Tibial artery (tissue), 4 donors: Measurements from ENCODE around the gene DHX30.

Source experiments
- DNase-seq, 2 donors: peaks; one replicate each; pipeline ENCODE4 v3.0.0-alpha.2; 2019
- H3K27ac ChIP-seq, 2 donors: fragments of 200-600 bp; sonication (generic) in 1 of 2; 1 replicate in 1 of 2; 2 replicates in 1 of 2; pipeline ENCODE4 v1.5.1; 2018 to 2019; ENCODE audit warnings: mild to moderate bottlenecking in 1 of 2
- H3K27me3 ChIP-seq, 2 donors: fragments of 200-600 bp; sonication (generic) in 1 of 2; one replicate each; pipeline versions ENCODE4 v1.5.1 to v1.6.0; 2016 to 2019
- H3K36me3 ChIP-seq, 3 donors: fragments of 200-600 bp; sonication (generic) in 2 of 3; one replicate each; pipeline ENCODE4 v1.5.1; 2016 to 2019; ENCODE audit warnings: mild to moderate bottlenecking in 2 of 3
- H3K4me1 ChIP-seq, 4 donors: fragments of 200-600 bp; sonication (generic) in 2 of 4; 1 replicate in 3 of 4; 2 replicates in 1 of 4; pipeline ENCODE4 v1.5.1; 2016 to 2019
- H3K4me3 ChIP-seq, 2 donors: fragments of 200-600 bp; sonication (generic) in 1 of 2; 1 replicate in 1 of 2; 2 replicates in 1 of 2; pipeline ENCODE4 v1.5.1; 2018 to 2019; ENCODE audit warnings: mild to moderate bottlenecking in 2 of 2
- H3K9me3 ChIP-seq, 3 donors: fragments of 200-600 bp; sonication (generic) in 1 of 3; one replicate each; pipeline ENCODE4 v1.5.1; 2016 to 2019
- CTCF ChIP-seq, 2 experiments: fragments of 200-600 bp in 1 of 2; fragments of 450-650 bp in 1 of 2; IDR thresholded peaks; one replicate each; pipeline ENCODE4 v1.5.1; 2017 to 2019; ENCODE audit warnings: antibody characterized with exemption in 2 of 2, mild to moderate bottlenecking in 1 of 2, moderate library complexity in 1 of 2
- intact Hi-C: fragments of 100-400 bp; cut with DNase I; formaldehyde crosslinking; loops from one replicate; pipeline ENCODE4 v1.15.0; 2023; ENCODE audit warnings: low total_unique reads

The DHX30 gene

GRCh38 chr3:47782446-47783308 is 20.3 kb upstream of the DHX30 start:
- no peaks in the 10 kb centered on the region for H3K27me3 ChIP-seq
- peaks cover 0 to 33% (median 23%) of the 10 kb centered on the region in 4 donors for H3K4me1 ChIP-seq
- DNase-seq: no peak
- intact Hi-C loops: no loop called here
- no peaks in the 10 kb centered on the region for H3K9me3 ChIP-seq
- no peaks in the 10 kb centered on the region for H3K36me3 ChIP-seq
- peak overlapping the region; percentile 91 to 100 for H3K4me3 ChIP-seq
- peak overlapping the region; percentile 94 to 97 for H3K27ac ChIP-seq
- TF ChIP-seq CTCF (IDR thresholded peaks at IDR 0.05): no peak

GRCh38 chr3:47783673-47784072 is 19.3 kb upstream of the DHX30 start:
- no peak for DNase-seq
- TF ChIP-seq CTCF (IDR thresholded peaks at IDR 0.05): no peak
- no peaks in the 10 kb centered on the region for H3K27me3 ChIP-seq

GRCh38 chr3:47791193-47791855 is 11.6 kb upstream of the DHX30 start:
- Histone ChIP-seq H3K9me3 (no peaks in the 10 kb centered on the region), H3K36me3 (no peaks in the 10 kb centered on the region), H3K4me3 (no peak overlapping the region), H3K4me1 (peaks cover 0 to 4% (median 0%) of the 10 kb centered on the region in 4 donors), H3K27ac (no peak overlapping the region), H3K27me3 (no peaks in the 10 kb centered on the region)
- intact Hi-C loops: no loop called here
- no peak for DNase-seq
- TF ChIP-seq CTCF (IDR thresholded peaks at IDR 0.05): no peak

More at GRCh38 chr3:47783673-47784072, 19.3 kb upstream of the DHX30 start:
- Histone ChIP-seq H3K9me3 (no peaks in the 10 kb centered on the region), H3K27ac (no peak overlapping the region), H3K4me3 (no peak overlapping the region), H3K4me1 (peaks cover 0 to 28% (median 19%) of the 10 kb centered on the region in 4 donors), H3K36me3 (no peaks in the 10 kb centered on the region)
- intact Hi-C loops: no loop called here

- no peaks in the 10 kb centered on the region for H3K27me3 ChIP-seq
- no peak overlapping the region for H3K27ac ChIP-seq
- no peak for DNase-seq
- no peak for TF ChIP-seq CTCF (IDR thresholded peaks at IDR 0.05)
- H3K4me3 ChIP-seq: no peak overlapping the region
- no peaks in the 10 kb centered on the region for H3K36me3 ChIP-seq
- no peaks in the 10 kb centered on the region for H3K9me3 ChIP-seq
- intact Hi-C loops: no loop called here
- peaks cover 0 to 4% (median 0%) of the 10 kb centered on the region in 4 donors for H3K4me1 ChIP-seq
These were observed 10.2 kb upstream of the DHX30 start for GRCh38 chr3:47792699-47793098.

GRCh38 chr3:47794544-47794943 is 8.4 kb upstream of the DHX30 start:
- H3K4me3 ChIP-seq: no peak overlapping the region
- no peaks in the 10 kb centered on the region for H3K27me3 ChIP-seq
- no peak for DNase-seq
- intact Hi-C loops: no loop called here
- H3K27ac ChIP-seq: no peak overlapping the region
- H3K9me3 ChIP-seq: no peaks in the 10 kb centered on the region
- no peak for TF ChIP-seq CTCF (IDR thresholded peaks at IDR 0.05)
- H3K4me1 ChIP-seq: peaks cover 0 to under 1% (median 0%) of the 10 kb centered on the region in 4 donors
- H3K36me3 ChIP-seq: no peaks in the 10 kb centered on the region
